PC-3 (cell line): Measurements from ENCODE around the gene AGFG1. TPM values are rescaled to one million over a fixed set of nuclear protein-coding genes. Genes with fewer than 3 reads are reported as not detected.

Experiments used
- ATAC-seq: fragments of 200-7000 bp; cut with Tn5 transposase; 2 replicates; pipeline ENCODE4 v1.9.1; 2020; ENCODE audit warnings: mild to moderate bottlenecking, moderate library complexity
- BruUV-seq: library from RNA; stranded (reverse); fragments of 400-500 nt; replicated peaks from 2 replicates; lab custom pipeline; 2021; lab: Mats Ljungman, UMichigan
- CTCF ChIA-PET: fragments of 300-600 bp; sonication (Branson Sonifier 250); formaldehyde crosslinking; loops from one replicate; lab custom pipeline; 2022; ENCODE audit warnings: antibody characterized with exemption; lab: Charles Lee
- POLR2A ChIA-PET: fragments of 300-600 bp; sonication (Branson Sonifier 250); formaldehyde crosslinking; loops from one replicate; lab custom pipeline; 2022; ENCODE audit warnings: antibody characterized with exemption; ENCODE audit not compliant: unreplicated experiment; lab: Charles Lee
- DNase-seq: peaks from one replicate; pipeline ENCODE4 v3.0.0-alpha.2; 2015
- H2AFZ ChIP-seq: fragments of 300-600 bp; sonication (generic); 2 replicates; pipeline ENCODE4 v1.6.0; 2016; ENCODE audit warnings: antibody characterized with exemption, low read length
- H3F3A ChIP-seq: fragments of 300-600 bp; sonication (generic); one replicate; pipeline ENCODE4 v1.6.0; 2017; ENCODE audit warnings: antibody characterized with exemption, low read length, control low read depth, mild to moderate bottlenecking; ENCODE audit not compliant: unreplicated experiment
- H3K27ac ChIP-seq: fragments of 300-600 bp; sonication (generic); 2 replicates; pipeline ENCODE4 v1.5.1; 2016; ENCODE audit warnings: mild to moderate bottlenecking, low read length
- H3K27me3 ChIP-seq: fragments of 300-600 bp; sonication (generic); 2 replicates; pipeline ENCODE4 v1.6.1; 2016; ENCODE audit warnings: low read length, mixed read lengths
- H3K36me3 ChIP-seq: fragments of 300-600 bp; sonication (generic); 2 replicates; pipeline ENCODE4 v1.6.1; 2016; ENCODE audit warnings: low read depth, mixed run types, low read length, mixed read lengths
- H3K4me1 ChIP-seq: fragments of 300-600 bp; sonication (generic); 2 replicates; pipeline ENCODE4 v1.5.1; 2016; ENCODE audit warnings: low read length; ENCODE audit not compliant: insufficient read depth
- H3K4me2 ChIP-seq: fragments of 300-600 bp; sonication (generic); 2 replicates; pipeline ENCODE4 v1.6.0; 2016; ENCODE audit warnings: low read length
- H3K4me3 ChIP-seq: fragments of 300-600 bp; sonication (generic); 2 replicates; pipeline ENCODE4 v1.5.1; 2016; ENCODE audit warnings: mild to moderate bottlenecking, low read length, mixed read lengths
- H3K79me2 ChIP-seq: fragments of 300-600 bp; sonication (generic); 2 replicates; pipeline ENCODE4 v1.6.1; 2017; ENCODE audit warnings: low read length, mixed read lengths
- H3K9ac ChIP-seq: fragments of 300-600 bp; sonication (generic); 2 replicates; pipeline ENCODE4 v1.6.0; 2016; ENCODE audit warnings: mild to moderate bottlenecking, low read length
- H3K9me2 ChIP-seq: fragments of 300-600 bp; sonication (generic); replicated peaks from 2 replicates; pipeline ENCODE4 v1.6.1; 2016; ENCODE audit warnings: mixed run types, low read length, mixed read lengths
- H3K9me3 ChIP-seq: fragments of 300-600 bp; sonication (generic); 2 replicates; pipeline ENCODE4 v1.6.1; 2016; ENCODE audit warnings: low read length, mixed read lengths
- H4K20me1 ChIP-seq: fragments of 300-600 bp; sonication (generic); 2 replicates; pipeline ENCODE4 v1.6.1; 2016; ENCODE audit warnings: low read length, mixed read lengths
- EZH2 ChIP-seq: fragments of 300-600 bp; sonication (generic); IDR thresholded peaks from one replicate; pipeline ENCODE4 v1.6.1; 2017; ENCODE audit warnings: antibody characterized with exemption, mild to moderate bottlenecking, low read length; ENCODE audit not compliant: unreplicated experiment
- EZH2phosphoT487 ChIP-seq: fragments of 300-600 bp; sonication (generic); IDR thresholded peaks from 2 replicates; pipeline ENCODE4 v1.6.1; 2018; ENCODE audit warnings: mild to moderate bottlenecking, antibody characterized with exemption, low read length, borderline replicate concordance
- intact Hi-C: fragments of 100-400 bp; cut with micrococcal nuclease; formaldehyde crosslinking; loops from 2 replicates; pipeline ENCODE4 v1.9.0; 2023
- microRNA-seq: library from miRNA; unstranded; fragments of <30 nt; microRNA quantifications from one replicate; pipeline ENCODE4 v1.1.0, GENCODE V29; 2020; ENCODE audit not compliant: unreplicated experiment
- total RNA-seq: library from RNA; depleted of rRNA; stranded (reverse); fragments of >200 nt; gene quantifications from 2 replicates; pipeline ENCODE4 v1.2.3, GENCODE V29; 2014; rRNA removed
- TF ChIP-seq, protein P1 (sequence below): fragments of 300-600 bp; sonication (generic); conservative IDR thresholded peaks from 2 replicates; pipeline ENCODE4 v1.5.1; 2017; ENCODE audit warnings: antibody characterized with exemption, low read depth, mild to moderate bottlenecking, low read length

AGFG1 gene
- total RNA-seq, 1 experiment from 2014 or later = 56.3 TPM

DNA sequence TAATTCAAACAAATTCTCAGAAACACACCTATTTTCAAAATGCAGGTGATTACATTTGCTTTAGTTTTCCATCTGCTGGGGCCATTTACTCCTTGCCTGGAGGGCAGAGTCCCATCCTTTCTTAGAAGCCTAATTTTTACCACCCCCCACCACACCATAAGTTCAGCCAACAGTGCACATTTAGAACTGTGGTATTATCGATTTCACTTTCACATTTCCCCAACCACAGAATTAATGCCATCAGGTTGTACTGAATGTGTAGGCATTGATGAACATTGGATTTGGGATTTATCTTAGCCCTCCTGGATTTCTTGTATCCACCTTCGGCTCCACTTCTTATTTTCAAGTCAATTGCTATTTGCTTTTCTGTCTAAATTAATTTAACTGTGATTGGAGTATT lies 138.2 kb downstream of the AGFG1 start:
- no peak overlapping the region for H3K4me2 ChIP-seq
- H3K9me3 ChIP-seq = no peaks in the 10 kb centered on the region
- H3K36me3 ChIP-seq = no peaks in the 10 kb centered on the region
- TF ChIP-seq EZH2 = no peak
- no peak for TF ChIP-seq EZH2phosphoT487
- TF ChIP-seq, protein P1, sequence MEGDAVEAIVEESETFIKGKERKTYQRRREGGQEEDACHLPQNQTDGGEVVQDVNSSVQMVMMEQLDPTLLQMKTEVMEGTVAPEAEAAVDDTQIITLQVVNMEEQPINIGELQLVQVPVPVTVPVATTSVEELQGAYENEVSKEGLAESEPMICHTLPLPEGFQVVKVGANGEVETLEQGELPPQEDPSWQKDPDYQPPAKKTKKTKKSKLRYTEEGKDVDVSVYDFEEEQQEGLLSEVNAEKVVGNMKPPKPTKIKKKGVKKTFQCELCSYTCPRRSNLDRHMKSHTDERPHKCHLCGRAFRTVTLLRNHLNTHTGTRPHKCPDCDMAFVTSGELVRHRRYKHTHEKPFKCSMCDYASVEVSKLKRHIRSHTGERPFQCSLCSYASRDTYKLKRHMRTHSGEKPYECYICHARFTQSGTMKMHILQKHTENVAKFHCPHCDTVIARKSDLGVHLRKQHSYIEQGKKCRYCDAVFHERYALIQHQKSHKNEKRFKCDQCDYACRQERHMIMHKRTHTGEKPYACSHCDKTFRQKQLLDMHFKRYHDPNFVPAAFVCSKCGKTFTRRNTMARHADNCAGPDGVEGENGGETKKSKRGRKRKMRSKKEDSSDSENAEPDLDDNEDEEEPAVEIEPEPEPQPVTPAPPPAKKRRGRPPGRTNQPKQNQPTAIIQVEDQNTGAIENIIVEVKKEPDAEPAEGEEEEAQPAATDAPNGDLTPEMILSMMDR = no peak
- BruUV-seq = no TSS peak
- DNase-seq (no peak), ATAC-seq (no peak)
- H3K9ac ChIP-seq = no peak overlapping the region
- H4K20me1 ChIP-seq = no peaks in the 10 kb centered on the region
- intact Hi-C loops = no loop called here
- no peak overlapping the region for H3K27ac ChIP-seq
- H3K9me2 ChIP-seq = 0 out of 2 replicates have a peak, but pooled peaks cover 2% of the 10 kb centered on the region
- ChIA-PET POLR2A (no interaction called here), CTCF (no interaction called here)
- no peaks in the 10 kb centered on the region for H3K27me3 ChIP-seq
- no peak overlapping the region for H2AFZ ChIP-seq
- no peaks in the 10 kb centered on the region for H3K4me1 ChIP-seq
- H3K79me2 ChIP-seq = no peaks in the 10 kb centered on the region
- no peaks in the 10 kb centered on the region for H3F3A ChIP-seq
- no peak overlapping the region for H3K4me3 ChIP-seq

Small RNA genes lying within 50 kb of the gene (microRNA-seq; reads per million reads assigned to microRNA genes)
- not detected for gene MIR5703

Other genes starting within 250 kb of the AGFG1 start
- gene MFF, start 146.9 kb upstream of the AGFG1 start, total RNA-seq = 85.6 and 103 TPM in 2 replicates
- gene TM4SF20, start 92.8 kb upstream of the AGFG1 start, total RNA-seq = not detected in 2 replicates
- not detected in 2 replicates for gene SCYGR1, start 84.2 kb upstream of the AGFG1 start, total RNA-seq
- gene SCYGR2, start 126.7 kb downstream of the AGFG1 start, total RNA-seq = not detected in 2 replicates
- gene SCYGR3, start 142.7 kb downstream of the AGFG1 start, total RNA-seq = not detected in 2 replicates
- gene SCYGR4, start 145.3 kb downstream of the AGFG1 start, total RNA-seq = not detected in 2 replicates
- not detected in 2 replicates for gene SCYGR5, start 194.6 kb downstream of the AGFG1 start, total RNA-seq
- 0.26 TPM in 1 of 2 replicates, not detected in the other for gene SLC19A3, start 245.9 kb downstream of the AGFG1 start, total RNA-seq